HCT116 (cell line): Measurements from ENCODE around the gene TDRD9. TPM values are rescaled to one million over a fixed set of nuclear protein-coding genes. Genes with fewer than 3 reads are reported as not detected.

Experiments
- ATAC-seq: fragments of 200-7000 bp; cut with Tn5 transposase; 2 replicates; pipeline ENCODE4 v1.9.1; 2020; ENCODE audit warnings: mild to moderate bottlenecking, moderate library complexity
- BruUV-seq: library from RNA; stranded (reverse); fragments of 400-500 nt; replicated peaks from 2 replicates; lab custom pipeline; 2021; lab: Mats Ljungman, UMichigan
- CTCF ChIA-PET: fragments of 300-600 bp; sonication (Branson Sonifier 250); formaldehyde crosslinking; loops from one replicate; lab custom pipeline; 2021; ENCODE audit warnings: antibody characterized with exemption; lab: Charles Lee
- POLR2A ChIA-PET: fragments of 300-600, 350-600 bp; sonication (Branson Sonifier 250); formaldehyde crosslinking; loops from one replicate; lab custom pipeline; 2021; ENCODE audit warnings: antibody characterized with exemption; lab: Charles Lee
- RAD21 ChIA-PET, 2 experiments: fragments of 300-600 bp; sonication (Branson Sonifier 250); formaldehyde crosslinking; loops; one replicate each; lab custom pipeline; 2023; ENCODE audit warnings: low total read pairs in 2 of 2; ENCODE audit not compliant: uncharacterized antibody in 2 of 2, unreplicated experiment in 2 of 2, low non-redundant PET in 1 of 2; lab: Charles Lee
- DNase-seq: peaks from one replicate; pipeline ENCODE4 v3.0.0-alpha.2; 2010; ENCODE audit warnings: low read depth, low spot score
- H2AFZ ChIP-seq: fragments of 200-600 bp; shearing (Covaris generic), sonication (generic); 2 replicates; pipeline ENCODE4 v1.6.1; 2017; ENCODE audit warnings: low read depth, mixed run types, mixed read lengths, antibody characterized with exemption, low read length; ENCODE audit not compliant: poor library complexity, severe bottlenecking
- H3K27ac ChIP-seq: 2 replicates; pipeline ENCODE4 v1.5.1; 2012; ENCODE audit warnings: low read depth, low read length
- H3K27me3 ChIP-seq: fragments of 200-600 bp; sonication (generic); 2 replicates; pipeline ENCODE4 v1.6.1; 2016; ENCODE audit warnings: mixed run types, low read length, mixed read lengths; ENCODE audit not compliant: insufficient read depth
- H3K36me3 ChIP-seq, 2 experiments: fragments of 200-500 bp in 1 of 2; fragments of 200-600 bp in 1 of 2; sonication (Bioruptor generic) in 1 of 2; sonication (generic) in 1 of 2; 2 replicates each; pipeline versions ENCODE4 v1.5.1 to v1.6.1; 2014 to 2016; ENCODE audit warnings: low read length in 2 of 2, inconsistent platforms in 1 of 2, mixed read lengths in 1 of 2, mixed run types in 1 of 2; ENCODE audit not compliant: insufficient read depth in 2 of 2, control insufficient read depth in 1 of 2
- H3K4me1 ChIP-seq, 2 experiments: fragments of 200-600 bp in 1 of 2; sonication (generic) in 1 of 2; 2 replicates each; pipeline versions ENCODE4 v1.5.1 to v1.6.1; 2012 to 2017; ENCODE audit warnings: low read length in 2 of 2, inconsistent platforms in 1 of 2, mild to moderate bottlenecking in 1 of 2, mixed read lengths in 1 of 2, mixed run types in 1 of 2, moderate library complexity in 1 of 2; ENCODE audit not compliant: insufficient read depth in 2 of 2, control insufficient read depth in 1 of 2
- H3K4me2 ChIP-seq: fragments of 200-600 bp; sonication (generic); 2 replicates; pipeline ENCODE4 v1.6.1; 2017; ENCODE audit warnings: mixed run types, low read length, mixed read lengths
- H3K4me3 ChIP-seq, 2 experiments: fragments of 200-600 bp in 1 of 2; sonication (generic) in 1 of 2; replicated peaks in 1 of 2; 2 replicates each; pipeline ENCODE4 v1.5.1; 2011 to 2016; ENCODE audit warnings: low read length in 2 of 2, control low read depth in 1 of 2, low read depth in 1 of 2, mild to moderate bottlenecking in 1 of 2, mixed read lengths in 1 of 2, mixed run types in 1 of 2
- H3K79me2 ChIP-seq: fragments of 200-600 bp; sonication (generic); 2 replicates; pipeline ENCODE4 v1.6.1; 2017; ENCODE audit warnings: mild to moderate bottlenecking, mixed run types, low read length, moderate library complexity, mixed read lengths; ENCODE audit not compliant: insufficient read depth
- H3K9ac ChIP-seq: fragments of 200-600 bp; sonication (generic); 2 replicates; pipeline ENCODE4 v1.6.1; 2016; ENCODE audit warnings: low read length, mixed read lengths
- H3K9me2 ChIP-seq: fragments of 200-600 bp; sonication (generic), shearing (Covaris generic); 2 replicates; pipeline ENCODE4 v1.6.1; 2017; ENCODE audit warnings: mixed run types, mild to moderate bottlenecking, moderate library complexity; ENCODE audit not compliant: insufficient read depth
- H3K9me3 ChIP-seq, 2 experiments: fragments of 200-500 bp in 1 of 2; fragments of 200-600 bp in 1 of 2; sonication (Bioruptor generic) in 1 of 2; sonication (generic) in 1 of 2; 2 replicates each; pipeline ENCODE4 v1.6.1; 2014 to 2017; ENCODE audit warnings: low read length in 2 of 2, mixed read lengths in 2 of 2, inconsistent platforms in 1 of 2, low read depth in 1 of 2, mild to moderate bottlenecking in 1 of 2, mixed run types in 1 of 2, moderate library complexity in 1 of 2; ENCODE audit not compliant: control insufficient read depth in 1 of 2, insufficient read depth in 1 of 2
- H4K20me1 ChIP-seq: fragments of 200-600 bp; sonication (generic), shearing (Covaris generic); 2 replicates; pipeline ENCODE4 v1.6.1; 2017; ENCODE audit warnings: mixed run types, mild to moderate bottlenecking, moderate library complexity; ENCODE audit not compliant: insufficient read depth
- CBX3 ChIP-seq: IDR thresholded peaks from 2 replicates; pipeline ENCODE4 v1.6.1; 2012; ENCODE audit warnings: low read depth
- CEBPB ChIP-seq: IDR thresholded peaks from 2 replicates; pipeline ENCODE4 v1.6.1; 2012; ENCODE audit warnings: low read depth
- EGR1 ChIP-seq: IDR thresholded peaks from 2 replicates; pipeline ENCODE4 v1.6.1; 2012; ENCODE audit warnings: low read depth
- EZH2 ChIP-seq: fragments of 200-600 bp; sonication (generic); IDR thresholded peaks from 2 replicates; pipeline ENCODE4 v1.6.1; 2017; ENCODE audit warnings: antibody characterized with exemption, mixed run types
- EZH2phosphoT487 ChIP-seq: fragments of 200-600 bp; IDR thresholded peaks from 2 replicates; pipeline ENCODE4 v1.6.1; 2018; ENCODE audit warnings: antibody characterized with exemption, borderline replicate concordance
- MAX ChIP-seq: IDR thresholded peaks from 2 replicates; pipeline ENCODE4 v1.6.1; 2012
- POLR2A ChIP-seq: IDR thresholded peaks from 2 replicates; pipeline ENCODE4 v1.7.0; 2011; ENCODE audit warnings: borderline replicate concordance; ENCODE audit not compliant: insufficient read depth, insufficient read length; ENCODE audit errors: extremely low read depth
- POLR2AphosphoS5 ChIP-seq: IDR thresholded peaks from 2 replicates; pipeline ENCODE4 v1.6.1; 2011; ENCODE audit warnings: mild to moderate bottlenecking, low read depth, low read length, moderate library complexity
- SP1 ChIP-seq: IDR thresholded peaks from 2 replicates; pipeline ENCODE4 v1.6.1; 2012; ENCODE audit warnings: low read depth
- TCF7L2 ChIP-seq: IDR thresholded peaks from 2 replicates; pipeline ENCODE4 v1.7.0; 2011; ENCODE audit warnings: borderline replicate concordance, inconsistent platforms; ENCODE audit not compliant: insufficient read depth, insufficient read length; ENCODE audit errors: extremely low read depth
- ZBTB33 ChIP-seq: IDR thresholded peaks from 2 replicates; pipeline ENCODE4 v1.6.1; 2011; ENCODE audit warnings: mild to moderate bottlenecking, low read length, moderate library complexity; ENCODE audit not compliant: insufficient replicate concordance; ENCODE audit errors: extremely low read depth
- ZNF274 ChIP-seq: fragments of 200-500 bp; sonication (Bioruptor generic); IDR thresholded peaks from 2 replicates; pipeline ENCODE4 v1.6.1; 2014; ENCODE audit warnings: mild to moderate bottlenecking, low read depth, low read length, inconsistent platforms
- intact Hi-C: fragments of 100-400 bp; cut with micrococcal nuclease; formaldehyde crosslinking; loops from 2 replicates; pipeline ENCODE4 v1.10.0; 2022
- total RNA-seq: library from RNA; stranded (reverse); gene quantifications from one replicate; pipeline ENCODE4 v1.2.1, GENCODE V29; 2021; ENCODE audit not compliant: unreplicated experiment
- TF ChIP-seq, protein P1 (sequence below), 3 experiments: fragments of 200-600 bp in 1 of 3; sonication (generic) in 1 of 3; IDR thresholded peaks in 2 of 3; conservative IDR thresholded peaks in 1 of 3; 2 replicates each; pipeline ENCODE4 v1.5.1; 2012 to 2017; ENCODE audit warnings: low read depth in 2 of 3, low read length in 2 of 3, antibody characterized with exemption in 1 of 3, borderline replicate concordance in 1 of 3, control low read depth in 1 of 3, mild to moderate bottlenecking in 1 of 3, mixed read lengths in 1 of 3, mixed run types in 1 of 3, moderate library complexity in 1 of 3; ENCODE audit not compliant: insufficient read depth in 1 of 3
- TF ChIP-seq, protein P2 (sequence below): IDR thresholded peaks from 2 replicates; pipeline ENCODE4 v1.6.1; 2012; ENCODE audit warnings: low read depth

TDRD9 gene
- total RNA-seq, 1 experiment from 2014 or later, result not detected

DNA sequence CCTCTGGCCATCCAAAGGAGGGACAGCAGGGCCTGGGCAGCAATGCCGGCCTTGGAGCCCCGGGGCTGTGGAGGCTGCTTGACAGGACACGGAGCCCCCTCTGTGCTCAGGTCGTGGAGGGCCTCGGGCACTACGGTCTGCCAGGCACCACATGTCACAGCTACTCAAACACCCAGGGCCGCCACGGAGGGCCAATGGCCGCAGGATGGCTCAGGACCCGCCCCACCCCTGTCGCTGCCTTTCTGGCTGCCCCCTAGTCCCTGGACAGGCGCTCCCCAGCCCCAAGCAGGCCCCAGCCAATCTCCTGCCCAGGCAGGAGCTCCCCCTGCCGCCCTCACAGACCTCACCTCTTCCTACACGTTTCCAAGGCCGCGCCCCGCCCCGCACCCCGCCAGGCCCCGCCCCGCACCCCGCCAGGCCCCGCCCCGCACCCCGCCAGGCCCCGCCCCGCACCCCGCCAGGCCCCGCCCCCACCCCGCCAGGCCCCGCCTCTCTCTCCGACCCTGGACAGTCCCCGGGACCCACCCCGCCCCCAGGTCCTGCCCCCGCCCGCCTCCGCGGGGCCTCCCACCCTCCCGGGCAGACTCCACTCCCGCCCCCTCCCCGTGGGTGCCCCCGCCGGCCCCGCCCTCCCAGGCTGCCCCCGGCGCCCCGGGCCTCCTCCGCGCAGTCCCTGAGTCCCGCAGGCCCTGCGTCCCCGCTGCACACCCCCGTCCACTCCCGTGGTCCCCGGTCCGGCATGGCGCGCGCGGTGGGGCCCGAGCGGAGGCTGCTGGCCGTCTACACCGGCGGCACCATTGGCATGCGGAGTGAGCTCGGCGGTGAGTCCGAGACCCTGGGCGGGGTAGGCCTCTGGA lies 157.0 kb downstream of the TDRD9 start, which contains the start of gene ASPG:
Gene ASPG, plus strand, starts transcription at position 669 of the 857 bp plus-strand sequence. Its CDS starts 71 bp downstream, at position 740.
- ChIA-PET POLR2A (interaction anchor here (0.6 kb wide), 1 partner anchor 23 kb away, joined by 3 read pairs; no protein-coding TSS in a partner anchor), RAD21 (no interaction called here), CTCF (interaction anchor here (0.7 kb wide), 1 partner anchor 31 kb away, joined by 3 read pairs; no protein-coding TSS in a partner anchor)
- Histone ChIP-seq H3K4me3 (no peak within 1 kb of the TSS), H2AFZ (no peak within 1 kb of the TSS), H3K9me3 (no peaks in the 10 kb centered on the region), H3K79me2 (no peaks in the 10 kb centered on the region), H3K9me2 (no peaks in the 10 kb centered on the region), H3K27me3 (no peaks in the 10 kb centered on the region), H3K27ac (no peak within 1 kb of the TSS), H4K20me1 (no peaks in the 10 kb centered on the region), H3K4me2 (no peak within 1 kb of the TSS), H3K9ac (no peak within 1 kb of the TSS), H3K4me1 (no peaks in the 10 kb centered on the region), H3K36me3 (no peaks in the 10 kb centered on the region)
- TF ChIP-seq EZH2phosphoT487 (no peak), EGR1 (no peak), CEBPB (no peak), EZH2 (no peak), SP1 (no peak), ZBTB33 (no peak), TCF7L2 (no peak), POLR2AphosphoS5 (no peak), CBX3 (no peak), MAX (no peak), ZNF274 (no peak), POLR2A (no peak)
- TF ChIP-seq, protein P1, sequence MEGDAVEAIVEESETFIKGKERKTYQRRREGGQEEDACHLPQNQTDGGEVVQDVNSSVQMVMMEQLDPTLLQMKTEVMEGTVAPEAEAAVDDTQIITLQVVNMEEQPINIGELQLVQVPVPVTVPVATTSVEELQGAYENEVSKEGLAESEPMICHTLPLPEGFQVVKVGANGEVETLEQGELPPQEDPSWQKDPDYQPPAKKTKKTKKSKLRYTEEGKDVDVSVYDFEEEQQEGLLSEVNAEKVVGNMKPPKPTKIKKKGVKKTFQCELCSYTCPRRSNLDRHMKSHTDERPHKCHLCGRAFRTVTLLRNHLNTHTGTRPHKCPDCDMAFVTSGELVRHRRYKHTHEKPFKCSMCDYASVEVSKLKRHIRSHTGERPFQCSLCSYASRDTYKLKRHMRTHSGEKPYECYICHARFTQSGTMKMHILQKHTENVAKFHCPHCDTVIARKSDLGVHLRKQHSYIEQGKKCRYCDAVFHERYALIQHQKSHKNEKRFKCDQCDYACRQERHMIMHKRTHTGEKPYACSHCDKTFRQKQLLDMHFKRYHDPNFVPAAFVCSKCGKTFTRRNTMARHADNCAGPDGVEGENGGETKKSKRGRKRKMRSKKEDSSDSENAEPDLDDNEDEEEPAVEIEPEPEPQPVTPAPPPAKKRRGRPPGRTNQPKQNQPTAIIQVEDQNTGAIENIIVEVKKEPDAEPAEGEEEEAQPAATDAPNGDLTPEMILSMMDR (IDR thresholded peaks at IDR 0.05 in 2 of 3, conservative IDR thresholded peaks at IDR 0.05 in 1 of 3; ENCODE audit: borderline replicate concordance in 1 of 3, insufficient read depth in 1 of 3, low read depth in 2 of 3, low read length in 2 of 3), result no peak
- TF ChIP-seq, protein P2, sequence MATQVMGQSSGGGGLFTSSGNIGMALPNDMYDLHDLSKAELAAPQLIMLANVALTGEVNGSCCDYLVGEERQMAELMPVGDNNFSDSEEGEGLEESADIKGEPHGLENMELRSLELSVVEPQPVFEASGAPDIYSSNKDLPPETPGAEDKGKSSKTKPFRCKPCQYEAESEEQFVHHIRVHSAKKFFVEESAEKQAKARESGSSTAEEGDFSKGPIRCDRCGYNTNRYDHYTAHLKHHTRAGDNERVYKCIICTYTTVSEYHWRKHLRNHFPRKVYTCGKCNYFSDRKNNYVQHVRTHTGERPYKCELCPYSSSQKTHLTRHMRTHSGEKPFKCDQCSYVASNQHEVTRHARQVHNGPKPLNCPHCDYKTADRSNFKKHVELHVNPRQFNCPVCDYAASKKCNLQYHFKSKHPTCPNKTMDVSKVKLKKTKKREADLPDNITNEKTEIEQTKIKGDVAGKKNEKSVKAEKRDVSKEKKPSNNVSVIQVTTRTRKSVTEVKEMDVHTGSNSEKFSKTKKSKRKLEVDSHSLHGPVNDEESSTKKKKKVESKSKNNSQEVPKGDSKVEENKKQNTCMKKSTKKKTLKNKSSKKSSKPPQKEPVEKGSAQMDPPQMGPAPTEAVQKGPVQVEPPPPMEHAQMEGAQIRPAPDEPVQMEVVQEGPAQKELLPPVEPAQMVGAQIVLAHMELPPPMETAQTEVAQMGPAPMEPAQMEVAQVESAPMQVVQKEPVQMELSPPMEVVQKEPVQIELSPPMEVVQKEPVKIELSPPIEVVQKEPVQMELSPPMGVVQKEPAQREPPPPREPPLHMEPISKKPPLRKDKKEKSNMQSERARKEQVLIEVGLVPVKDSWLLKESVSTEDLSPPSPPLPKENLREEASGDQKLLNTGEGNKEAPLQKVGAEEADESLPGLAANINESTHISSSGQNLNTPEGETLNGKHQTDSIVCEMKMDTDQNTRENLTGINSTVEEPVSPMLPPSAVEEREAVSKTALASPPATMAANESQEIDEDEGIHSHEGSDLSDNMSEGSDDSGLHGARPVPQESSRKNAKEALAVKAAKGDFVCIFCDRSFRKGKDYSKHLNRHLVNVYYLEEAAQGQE, result no peak
- intact Hi-C loops, result no loop called here
- DNase-seq, result no peak
- peak; percentile 58 for ATAC-seq
- no TSS peak for BruUV-seq
